ENCODE data around the gene DDX21. TPM values are rescaled to one million over a fixed set of nuclear protein-coding genes. Genes with fewer than 3 reads are reported as not detected.
A peak's percentile ranks its signal among the peaks of the same experiment; 100 is the strongest.

The DDX21 gene
- total and polyA plus RNA-seq, 2 of the 13 experiments (the other 11 are each of a cell fraction or from before 2014, with no cell fraction given): 52.5 to 147 TPM

DNA sequence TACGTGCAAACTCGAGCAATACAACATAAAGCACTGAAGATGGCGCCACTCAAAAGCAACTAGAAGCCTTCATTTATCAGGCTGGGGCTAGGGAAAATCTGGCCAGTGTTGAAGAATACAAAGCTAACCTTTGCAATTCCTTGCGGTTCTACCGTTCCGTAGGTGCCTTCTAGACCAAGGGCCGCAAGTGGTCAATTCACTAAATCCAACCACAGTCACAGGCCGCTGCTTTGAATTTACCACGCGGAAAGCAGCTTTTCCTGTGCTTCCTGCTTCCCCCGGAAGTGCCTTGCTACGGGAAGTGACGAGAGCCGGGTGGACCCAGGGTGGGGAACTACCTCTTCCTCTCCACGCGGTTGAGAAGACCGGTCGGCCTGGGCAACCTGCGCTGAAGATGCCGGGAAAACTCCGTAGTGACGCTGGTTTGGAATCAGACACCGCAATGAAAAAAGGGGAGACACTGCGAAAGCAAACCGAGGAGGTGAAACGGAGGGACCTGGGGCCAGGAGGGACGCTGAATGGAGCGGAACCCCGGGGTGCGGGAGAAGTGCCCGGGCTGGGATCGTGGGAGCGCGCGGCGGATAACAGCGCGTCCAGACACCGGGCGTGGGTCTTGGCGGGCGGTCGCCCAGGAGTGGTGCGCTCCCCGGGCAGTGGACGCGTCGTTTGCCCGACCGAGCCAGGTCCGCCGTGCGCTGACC lies at the start of gene DDX21 (continued):
- TF ChIP-seq TCF12 (IDR thresholded peaks at IDR 0.05): no peak
- peak; percentile 47; the same call in 1 of the 2 replicates for TF ChIP-seq TCF12 (CRISPR knock-in tag; IDR thresholded peaks at IDR 0.05)
- peak; percentile 23 for TF ChIP-seq ZNF768 (CRISPR knock-in tag; IDR thresholded peaks at IDR 0.05)
- no peak for TF ChIP-seq HDAC6 (IDR thresholded peaks at IDR 0.05; ENCODE audit: low read depth, low read length)
- TF ChIP-seq ZNF850 (CRISPR knock-in tag; conservative IDR thresholded peaks at IDR 0.05): no peak
- 0 out of 2 replicates have a peak, but pooled peaks have one; percentile 62 for TF ChIP-seq ZFYVE20 (CRISPR knock-in tag; IDR thresholded peaks at IDR 0.05; ENCODE audit: borderline replicate concordance, low read depth)
- TF ChIP-seq SOX13 (IDR thresholded peaks at IDR 0.05): no peak
- TF ChIP-seq SOX13 (CRISPR knock-in tag; conservative IDR thresholded peaks at IDR 0.05 in 1 of 2, IDR thresholded peaks at IDR 0.05 in 1 of 2): no peak; a peak in 1 of 4 replicates
- no peak for TF ChIP-seq FOXJ3 (CRISPR knock-in tag; IDR thresholded peaks at IDR 0.05; ENCODE audit: borderline replicate concordance)
- no peak for TF ChIP-seq RORA (CRISPR knock-in tag; IDR thresholded peaks at IDR 0.05)
- 0 out of 2 replicates have a peak, but pooled peaks have one; percentile 69 for TF ChIP-seq ARHGAP35 (CRISPR knock-in tag; IDR thresholded peaks at IDR 0.05; ENCODE audit: borderline replicate concordance)
- no peak for TF ChIP-seq ZFP36 (IDR thresholded peaks at IDR 0.05; ENCODE audit: borderline replicate concordance, low read depth, low read length, partially characterized antibody)
- no peak for TF ChIP-seq HOXA7 (CRISPR knock-in tag; IDR thresholded peaks at IDR 0.05)
- TF ChIP-seq ZNF329 (CRISPR knock-in tag; IDR thresholded peaks at IDR 0.05; ENCODE audit: low read depth): peak; percentile 23; the same call in 1 of the 2 replicates
- TF ChIP-seq, protein P1, sequence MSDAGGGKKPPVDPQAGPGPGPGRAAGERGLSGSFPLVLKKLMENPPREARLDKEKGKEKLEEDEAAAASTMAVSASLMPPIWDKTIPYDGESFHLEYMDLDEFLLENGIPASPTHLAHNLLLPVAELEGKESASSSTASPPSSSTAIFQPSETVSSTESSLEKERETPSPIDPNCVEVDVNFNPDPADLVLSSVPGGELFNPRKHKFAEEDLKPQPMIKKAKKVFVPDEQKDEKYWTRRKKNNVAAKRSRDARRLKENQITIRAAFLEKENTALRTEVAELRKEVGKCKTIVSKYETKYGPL (CRISPR knock-in tag; IDR thresholded peaks at IDR 0.05): 0 out of 2 replicates have a peak, but pooled peaks have one; percentile 20
- peak; percentile 71 for TF ChIP-seq ZFP1 (CRISPR knock-in tag; IDR thresholded peaks at IDR 0.05)
- peak; percentile 25; the same call in 1 of the 2 replicates for TF ChIP-seq ZNF792 (CRISPR knock-in tag; IDR thresholded peaks at IDR 0.05)
- peak; percentile 82 for TF ChIP-seq ZNF781 (CRISPR knock-in tag; IDR thresholded peaks at IDR 0.05; ENCODE audit: borderline replicate concordance, not compliant biosample characterization)
- TF ChIP-seq ZNF782 (CRISPR knock-in tag; IDR thresholded peaks at IDR 0.05; ENCODE audit: borderline replicate concordance): peak; percentile 28; the same call in 1 of the 2 replicates
- 0 out of 2 replicates have a peak, but pooled peaks have one; percentile 18 for TF ChIP-seq HNRNPL (IDR thresholded peaks at IDR 0.05; ENCODE audit: low read depth, low read length)
- peak; percentile 75; the same call in 1 of the 2 replicates for TF ChIP-seq ZSCAN30 (CRISPR knock-in tag; IDR thresholded peaks at IDR 0.05)
- peak; percentile 87; the same call in 1 of the 2 replicates for TF ChIP-seq ZZZ3 (CRISPR knock-in tag; IDR thresholded peaks at IDR 0.05; ENCODE audit: borderline replicate concordance)
- TF ChIP-seq ZNF331 (CRISPR knock-in tag; IDR thresholded peaks at IDR 0.05): peak; percentile 52; the same call in 1 of the 2 replicates
- peak; percentile 78; the same call in 1 of the 2 replicates for TF ChIP-seq NAIF1 (CRISPR knock-in tag; IDR thresholded peaks at IDR 0.05; ENCODE audit: borderline replicate concordance)
- TF ChIP-seq, protein P2, sequence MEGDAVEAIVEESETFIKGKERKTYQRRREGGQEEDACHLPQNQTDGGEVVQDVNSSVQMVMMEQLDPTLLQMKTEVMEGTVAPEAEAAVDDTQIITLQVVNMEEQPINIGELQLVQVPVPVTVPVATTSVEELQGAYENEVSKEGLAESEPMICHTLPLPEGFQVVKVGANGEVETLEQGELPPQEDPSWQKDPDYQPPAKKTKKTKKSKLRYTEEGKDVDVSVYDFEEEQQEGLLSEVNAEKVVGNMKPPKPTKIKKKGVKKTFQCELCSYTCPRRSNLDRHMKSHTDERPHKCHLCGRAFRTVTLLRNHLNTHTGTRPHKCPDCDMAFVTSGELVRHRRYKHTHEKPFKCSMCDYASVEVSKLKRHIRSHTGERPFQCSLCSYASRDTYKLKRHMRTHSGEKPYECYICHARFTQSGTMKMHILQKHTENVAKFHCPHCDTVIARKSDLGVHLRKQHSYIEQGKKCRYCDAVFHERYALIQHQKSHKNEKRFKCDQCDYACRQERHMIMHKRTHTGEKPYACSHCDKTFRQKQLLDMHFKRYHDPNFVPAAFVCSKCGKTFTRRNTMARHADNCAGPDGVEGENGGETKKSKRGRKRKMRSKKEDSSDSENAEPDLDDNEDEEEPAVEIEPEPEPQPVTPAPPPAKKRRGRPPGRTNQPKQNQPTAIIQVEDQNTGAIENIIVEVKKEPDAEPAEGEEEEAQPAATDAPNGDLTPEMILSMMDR (CRISPR knock-in tag; IDR thresholded peaks at IDR 0.05): peak; percentile 73
- TF ChIP-seq ZNF75D (CRISPR knock-in tag; IDR thresholded peaks at IDR 0.05; ENCODE audit: borderline replicate concordance): no peak
- no peak; the same call in 1 of the 2 replicates for TF ChIP-seq RELA (CRISPR knock-in tag; IDR thresholded peaks at IDR 0.05)
- TF ChIP-seq, protein P3, sequence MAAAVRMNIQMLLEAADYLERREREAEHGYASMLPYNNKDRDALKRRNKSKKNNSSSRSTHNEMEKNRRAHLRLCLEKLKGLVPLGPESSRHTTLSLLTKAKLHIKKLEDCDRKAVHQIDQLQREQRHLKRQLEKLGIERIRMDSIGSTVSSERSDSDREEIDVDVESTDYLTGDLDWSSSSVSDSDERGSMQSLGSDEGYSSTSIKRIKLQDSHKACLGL (CRISPR knock-in tag; IDR thresholded peaks at IDR 0.05): peak; percentile 98
- peak; percentile 28; the same call in 1 of the 2 replicates for TF ChIP-seq SOX5 (CRISPR knock-in tag; IDR thresholded peaks at IDR 0.05; ENCODE audit: borderline replicate concordance)

Data from HepG2 (cell line).